Subcutaneous adipose tissue (tissue), 4 donors: ENCODE data around the gene HSBP1. TPM values are rescaled to one million over a fixed set of nuclear protein-coding genes. Genes with fewer than 3 reads are reported as not detected.

Source experiments
- CTCF ChIP-seq: fragments of 450-650 bp; IDR thresholded peaks from one replicate; pipeline ENCODE4 v1.5.1; 2016; ENCODE audit warnings: low read depth, mild to moderate bottlenecking, control low read depth, antibody characterized with exemption, moderate library complexity
- total RNA-seq, 4 donors: library from RNA; depleted of rRNA; stranded (reverse); fragments of >200 nt; gene quantifications; one replicate each; pipeline ENCODE4 v1.1.0, GENCODE V29; 2016

HSBP1 gene
- total RNA-seq, 4 donors from 2014 or later: 4.9 to 29.5 (median 13.1) TPM

- no peak for TF ChIP-seq CTCF
Measured at GRCh38 chr16:83830091-83830768, 22.5 kb downstream of the HSBP1 start.

GRCh38 chr16:83830769-83831455 is 23.1 kb downstream of the HSBP1 start:
- no peak for TF ChIP-seq CTCF

DNA sequence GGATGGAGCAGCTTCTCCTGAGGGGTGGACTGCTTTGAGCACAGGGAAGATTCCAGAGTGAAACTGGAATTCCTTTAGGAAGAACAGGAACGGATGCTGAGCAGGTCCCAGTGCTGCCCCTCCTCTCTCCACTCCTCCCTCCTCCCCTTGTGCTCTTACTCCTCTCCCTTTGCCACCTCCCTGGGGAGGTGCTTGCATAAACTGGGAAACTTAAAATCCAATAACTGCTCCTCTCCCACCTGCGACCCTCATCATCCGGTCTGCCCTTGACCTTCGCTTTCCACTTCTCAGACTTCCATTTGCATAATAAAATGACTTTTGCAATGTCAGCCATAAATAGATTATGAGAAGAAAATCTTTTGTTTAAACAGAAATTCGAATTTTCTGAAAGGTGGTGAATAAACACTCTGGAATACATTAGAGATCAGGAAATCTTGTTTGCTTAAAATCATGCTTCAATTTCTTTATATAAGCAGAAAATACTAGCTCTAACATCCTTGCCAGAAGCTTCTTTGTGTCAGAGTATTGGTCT is 23.7 kb downstream of the HSBP1 start:
- no peak for TF ChIP-seq CTCF

GRCh38 chr16:83833921-83834320 is 26.1 kb downstream of the HSBP1 start:
- TF ChIP-seq CTCF: no peak

- no peak for TF ChIP-seq CTCF
Measured at GRCh38 chr16:83835586-83836566, 28.1 kb downstream of the HSBP1 start.

- TF ChIP-seq CTCF: no peak
Measured at GRCh38 chr16:83837566-83837965, 29.8 kb downstream of the HSBP1 start.
